Measurements from ENCODE around the gene CTSC. TPM values are rescaled to one million over a fixed set of nuclear protein-coding genes. Genes with fewer than 3 reads are reported as not detected.

Gene CTSC
- total RNA-seq, 1 experiment from 2014 or later, result 250 TPM

DNA sequence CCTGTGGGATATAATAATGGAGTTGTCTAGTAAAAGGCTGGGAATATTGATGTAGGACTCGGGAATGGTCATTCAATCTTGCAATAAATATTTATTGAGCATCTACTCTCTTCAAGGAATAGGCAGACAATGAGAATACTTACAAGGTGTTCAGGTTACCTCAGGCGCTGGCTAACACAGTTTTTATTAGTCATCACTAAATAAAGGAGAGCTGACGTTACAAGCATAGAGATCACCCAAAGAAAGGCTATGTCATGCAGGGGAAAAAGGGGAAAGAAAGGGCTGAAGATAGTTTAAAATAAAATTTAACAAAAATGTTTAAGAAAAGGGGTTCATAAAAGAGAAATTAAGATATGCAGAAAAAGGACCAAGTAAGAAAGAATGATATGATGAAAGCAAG lies 15.8 kb upstream of the CTSC start:
- no peaks in the 10 kb centered on the region for H3K36me3 Mint-ChIP-seq (ENCODE audit: insufficient read depth, unreplicated experiment)
- intact Hi-C loops (cut with micrococcal nuclease; ENCODE audit: unreplicated experiment), result no loop called here
- DNase-seq, result no peak
- no TSS peak for BruUV-seq (replicated peaks)
- no peak overlapping the region for H3K4me3 Mint-ChIP-seq (ENCODE audit: unreplicated experiment)
- Histone ChIP-seq H3K4me3 (ENCODE audit: low read depth, low read length) (no peak overlapping the region), H3K9me3 (no peaks in the 10 kb centered on the region), H3K4me1 (0 out of 2 replicates have a peak, but pooled peaks cover 7% of the 10 kb centered on the region), H3K36me3 (ENCODE audit: control insufficient read depth, insufficient read depth, low read length) (no peaks in the 10 kb centered on the region), H3K27me3 (replicated peaks; ENCODE audit: control insufficient read depth, insufficient read depth, low read length) (no peaks in the 10 kb centered on the region)
- ChIA-PET POLR2A (interaction anchor here (0.6 kb wide), 1 partner anchor 72 kb away, joined by 3 read pairs; no protein-coding TSS in a partner anchor), CTCF (no interaction called here)
- no peaks in the 10 kb centered on the region for H3K9me3 Mint-ChIP-seq (ENCODE audit: unreplicated experiment)
- TF ChIP-seq, protein P1, sequence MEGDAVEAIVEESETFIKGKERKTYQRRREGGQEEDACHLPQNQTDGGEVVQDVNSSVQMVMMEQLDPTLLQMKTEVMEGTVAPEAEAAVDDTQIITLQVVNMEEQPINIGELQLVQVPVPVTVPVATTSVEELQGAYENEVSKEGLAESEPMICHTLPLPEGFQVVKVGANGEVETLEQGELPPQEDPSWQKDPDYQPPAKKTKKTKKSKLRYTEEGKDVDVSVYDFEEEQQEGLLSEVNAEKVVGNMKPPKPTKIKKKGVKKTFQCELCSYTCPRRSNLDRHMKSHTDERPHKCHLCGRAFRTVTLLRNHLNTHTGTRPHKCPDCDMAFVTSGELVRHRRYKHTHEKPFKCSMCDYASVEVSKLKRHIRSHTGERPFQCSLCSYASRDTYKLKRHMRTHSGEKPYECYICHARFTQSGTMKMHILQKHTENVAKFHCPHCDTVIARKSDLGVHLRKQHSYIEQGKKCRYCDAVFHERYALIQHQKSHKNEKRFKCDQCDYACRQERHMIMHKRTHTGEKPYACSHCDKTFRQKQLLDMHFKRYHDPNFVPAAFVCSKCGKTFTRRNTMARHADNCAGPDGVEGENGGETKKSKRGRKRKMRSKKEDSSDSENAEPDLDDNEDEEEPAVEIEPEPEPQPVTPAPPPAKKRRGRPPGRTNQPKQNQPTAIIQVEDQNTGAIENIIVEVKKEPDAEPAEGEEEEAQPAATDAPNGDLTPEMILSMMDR (IDR thresholded peaks at IDR 0.05; ENCODE audit: insufficient read depth in 1 of 2, low read depth in 1 of 2, low read length in 1 of 2, severe bottlenecking in 1 of 2, unreplicated experiment in 1 of 2), result no peak
- no peaks in the 10 kb centered on the region for H3K27me3 Mint-ChIP-seq (ENCODE audit: insufficient read depth, unreplicated experiment)
- peaks cover 6% of the 10 kb centered on the region for H3K4me1 Mint-ChIP-seq (ENCODE audit: low read depth, unreplicated experiment)
- no peak overlapping the region for H3K27ac Mint-ChIP-seq (ENCODE audit: unreplicated experiment)

DNA sequence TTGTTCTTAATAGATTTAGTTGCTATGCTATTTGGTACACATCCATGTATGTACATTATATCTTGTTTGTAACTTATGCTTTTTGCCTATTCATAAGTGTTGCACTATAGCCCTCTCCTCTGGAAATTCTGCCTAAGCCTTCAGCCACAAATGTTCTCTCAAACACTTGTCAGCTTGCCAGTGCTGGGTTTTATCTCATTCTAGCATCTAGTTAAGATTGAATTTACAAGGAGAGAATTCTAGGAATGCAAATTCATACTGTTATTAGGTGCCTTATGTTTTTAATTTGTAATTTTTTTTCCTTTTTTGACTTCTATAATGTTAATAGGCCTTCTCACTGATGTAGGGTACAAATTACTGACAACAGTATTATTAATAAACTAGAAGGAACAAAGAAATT lies 14.6 kb upstream of the CTSC start:
- H3K9me3 ChIP-seq, result no peaks in the 10 kb centered on the region
- DNase-seq, result no peak
- Mint-ChIP-seq H3K36me3 (ENCODE audit: insufficient read depth, unreplicated experiment) (no peaks in the 10 kb centered on the region), H3K9me3 (ENCODE audit: unreplicated experiment) (no peaks in the 10 kb centered on the region), H3K4me1 (ENCODE audit: low read depth, unreplicated experiment) (peaks cover 3% of the 10 kb centered on the region), H3K27ac (ENCODE audit: unreplicated experiment) (no peak overlapping the region), H3K27me3 (ENCODE audit: insufficient read depth, unreplicated experiment) (no peaks in the 10 kb centered on the region), H3K4me3 (ENCODE audit: unreplicated experiment) (no peak overlapping the region)
- no peaks in the 10 kb centered on the region for H3K36me3 ChIP-seq (ENCODE audit: control insufficient read depth, insufficient read depth, low read length)
- intact Hi-C loops (cut with micrococcal nuclease; ENCODE audit: unreplicated experiment), result no loop called here
- CTCF ChIA-PET, result no interaction called here
- BruUV-seq (replicated peaks), result no TSS peak
- 0 out of 2 replicates have a peak, but pooled peaks cover under 1% of the 10 kb centered on the region for H3K4me1 ChIP-seq
- no peaks in the 10 kb centered on the region for H3K27me3 ChIP-seq (replicated peaks; ENCODE audit: control insufficient read depth, insufficient read depth, low read length)
- POLR2A ChIA-PET, result no interaction called here
- TF ChIP-seq, protein P1 (IDR thresholded peaks at IDR 0.05; ENCODE audit: insufficient read depth in 1 of 2, low read depth in 1 of 2, low read length in 1 of 2, severe bottlenecking in 1 of 2, unreplicated experiment in 1 of 2), result no peak
- H3K4me3 ChIP-seq (ENCODE audit: low read depth, low read length), result no peak overlapping the region

DNA sequence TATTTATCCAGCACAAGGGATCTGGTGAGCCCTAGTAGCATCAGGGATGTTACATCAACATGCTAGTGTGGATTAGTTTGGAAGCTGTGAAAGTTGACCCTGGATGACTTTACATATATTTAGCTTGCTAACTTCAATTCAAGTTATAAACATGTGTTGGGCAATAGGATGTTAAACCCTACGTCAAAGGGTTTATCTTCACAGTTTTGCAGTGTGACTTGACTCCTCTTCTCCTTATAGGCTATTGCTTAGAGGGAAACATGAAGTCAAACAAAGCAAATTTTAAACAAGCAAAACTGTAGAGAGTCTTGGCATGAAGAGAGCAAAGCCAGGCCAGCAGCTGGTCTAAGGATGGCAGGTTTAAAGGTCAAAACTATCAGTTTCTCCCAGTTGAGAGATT lies 11.3 kb upstream of the CTSC start:
- no peaks in the 10 kb centered on the region for H3K27me3 Mint-ChIP-seq (ENCODE audit: insufficient read depth, unreplicated experiment)
- Histone ChIP-seq H3K4me3 (ENCODE audit: low read depth, low read length) (no peak overlapping the region), H3K4me1 (peaks cover 14% of the 10 kb centered on the region), H3K9me3 (no peaks in the 10 kb centered on the region), H3K27me3 (replicated peaks; ENCODE audit: control insufficient read depth, insufficient read depth, low read length) (no peaks in the 10 kb centered on the region), H3K36me3 (ENCODE audit: control insufficient read depth, insufficient read depth, low read length) (no peaks in the 10 kb centered on the region)
- DNase-seq, result no peak
- POLR2A ChIA-PET, result no interaction called here
- CTCF ChIA-PET, result no interaction called here
- TF ChIP-seq, protein P1 (IDR thresholded peaks at IDR 0.05; ENCODE audit: insufficient read depth in 1 of 2, low read depth in 1 of 2, low read length in 1 of 2, severe bottlenecking in 1 of 2, unreplicated experiment in 1 of 2), result no peak
- no peaks in the 10 kb centered on the region for H3K4me1 Mint-ChIP-seq (ENCODE audit: low read depth, unreplicated experiment)
- H3K36me3 Mint-ChIP-seq (ENCODE audit: insufficient read depth, unreplicated experiment), result no peaks in the 10 kb centered on the region
- no peak overlapping the region for H3K4me3 Mint-ChIP-seq (ENCODE audit: unreplicated experiment)
- intact Hi-C loops (cut with micrococcal nuclease; ENCODE audit: unreplicated experiment), result no loop called here
- H3K27ac Mint-ChIP-seq (ENCODE audit: unreplicated experiment), result no peak overlapping the region
- no peaks in the 10 kb centered on the region for H3K9me3 Mint-ChIP-seq (ENCODE audit: unreplicated experiment)
- BruUV-seq (replicated peaks), result no TSS peak

Measured in Caco-2 (cell line).